Measurements from ENCODE around the gene HMG20B. TPM values are rescaled to one million over a fixed set of nuclear protein-coding genes. Genes with fewer than 3 reads are reported as not detected.
A peak's percentile ranks its signal among the peaks of the same experiment; 100 is the strongest.

Gene HMG20B
- total RNA-seq, 4 donors from 2014 or later, result 56.1 to 77.6 (median 76.9) TPM

DNA sequence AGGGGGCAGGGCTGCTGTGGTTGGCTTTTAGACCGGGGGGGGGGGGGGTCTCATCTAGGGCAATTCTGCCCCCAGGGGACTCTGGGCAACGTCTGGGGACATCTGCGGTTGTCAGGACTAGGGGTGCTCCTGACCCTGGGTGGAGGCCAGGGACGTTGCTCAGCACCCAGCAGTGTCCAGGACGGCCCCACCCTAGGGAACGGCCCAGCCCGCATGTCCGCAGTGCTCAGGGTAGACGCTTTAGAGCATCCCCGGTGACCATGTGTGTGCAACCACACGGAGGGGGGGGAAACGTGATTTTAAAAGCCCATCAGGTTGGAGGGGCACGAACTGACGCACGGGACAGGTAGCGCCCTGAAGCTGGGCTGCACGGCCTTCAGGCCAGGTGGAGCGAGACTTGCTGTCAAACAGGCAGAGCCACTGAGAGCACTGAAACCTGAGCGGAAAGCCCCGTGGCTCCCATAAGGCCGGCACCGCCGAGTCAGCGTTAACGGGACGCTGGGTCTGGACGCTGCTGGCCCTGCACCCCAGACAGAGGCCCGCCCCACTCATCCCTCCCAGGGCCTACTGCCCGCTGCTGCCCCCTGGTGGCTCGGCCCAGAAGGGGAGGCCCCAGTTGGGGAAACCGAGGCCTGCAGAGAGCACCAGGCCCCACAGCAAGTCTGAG, 45.5 kb downstream of the HMG20B start:
- DNase-seq, result no peak
- Histone ChIP-seq H3K4me1 (peaks cover 4 to 40% (median 6%) of the 10 kb centered on the region in 3 donors), H3K4me3 (peak overlapping the region in 2 of 4 donors; percentile 3 to 37), H3K27ac (peak overlapping the region in 3 of 4 donors; percentile 16 to 36 (median 18)), H3K36me3 (peaks cover 0 to 98% (median 4%) of the 10 kb centered on the region in 3 donors), H3K9me3 (no peaks in the 10 kb centered on the region), H3K27me3 (no peaks in the 10 kb centered on the region)
- WGBS, 2 donors, result 45 to 68% methylated on average over 4 to 9 of the region's 31 CpGs
- intact Hi-C loops (cut with DNase I), result no loop called here
- TF ChIP-seq POLR2A (IDR thresholded peaks at IDR 0.05), result no peak
- TF ChIP-seq, protein P1, sequence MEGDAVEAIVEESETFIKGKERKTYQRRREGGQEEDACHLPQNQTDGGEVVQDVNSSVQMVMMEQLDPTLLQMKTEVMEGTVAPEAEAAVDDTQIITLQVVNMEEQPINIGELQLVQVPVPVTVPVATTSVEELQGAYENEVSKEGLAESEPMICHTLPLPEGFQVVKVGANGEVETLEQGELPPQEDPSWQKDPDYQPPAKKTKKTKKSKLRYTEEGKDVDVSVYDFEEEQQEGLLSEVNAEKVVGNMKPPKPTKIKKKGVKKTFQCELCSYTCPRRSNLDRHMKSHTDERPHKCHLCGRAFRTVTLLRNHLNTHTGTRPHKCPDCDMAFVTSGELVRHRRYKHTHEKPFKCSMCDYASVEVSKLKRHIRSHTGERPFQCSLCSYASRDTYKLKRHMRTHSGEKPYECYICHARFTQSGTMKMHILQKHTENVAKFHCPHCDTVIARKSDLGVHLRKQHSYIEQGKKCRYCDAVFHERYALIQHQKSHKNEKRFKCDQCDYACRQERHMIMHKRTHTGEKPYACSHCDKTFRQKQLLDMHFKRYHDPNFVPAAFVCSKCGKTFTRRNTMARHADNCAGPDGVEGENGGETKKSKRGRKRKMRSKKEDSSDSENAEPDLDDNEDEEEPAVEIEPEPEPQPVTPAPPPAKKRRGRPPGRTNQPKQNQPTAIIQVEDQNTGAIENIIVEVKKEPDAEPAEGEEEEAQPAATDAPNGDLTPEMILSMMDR (IDR thresholded peaks at IDR 0.05), result peak; percentile 85 to 93 (median 91)

DNA sequence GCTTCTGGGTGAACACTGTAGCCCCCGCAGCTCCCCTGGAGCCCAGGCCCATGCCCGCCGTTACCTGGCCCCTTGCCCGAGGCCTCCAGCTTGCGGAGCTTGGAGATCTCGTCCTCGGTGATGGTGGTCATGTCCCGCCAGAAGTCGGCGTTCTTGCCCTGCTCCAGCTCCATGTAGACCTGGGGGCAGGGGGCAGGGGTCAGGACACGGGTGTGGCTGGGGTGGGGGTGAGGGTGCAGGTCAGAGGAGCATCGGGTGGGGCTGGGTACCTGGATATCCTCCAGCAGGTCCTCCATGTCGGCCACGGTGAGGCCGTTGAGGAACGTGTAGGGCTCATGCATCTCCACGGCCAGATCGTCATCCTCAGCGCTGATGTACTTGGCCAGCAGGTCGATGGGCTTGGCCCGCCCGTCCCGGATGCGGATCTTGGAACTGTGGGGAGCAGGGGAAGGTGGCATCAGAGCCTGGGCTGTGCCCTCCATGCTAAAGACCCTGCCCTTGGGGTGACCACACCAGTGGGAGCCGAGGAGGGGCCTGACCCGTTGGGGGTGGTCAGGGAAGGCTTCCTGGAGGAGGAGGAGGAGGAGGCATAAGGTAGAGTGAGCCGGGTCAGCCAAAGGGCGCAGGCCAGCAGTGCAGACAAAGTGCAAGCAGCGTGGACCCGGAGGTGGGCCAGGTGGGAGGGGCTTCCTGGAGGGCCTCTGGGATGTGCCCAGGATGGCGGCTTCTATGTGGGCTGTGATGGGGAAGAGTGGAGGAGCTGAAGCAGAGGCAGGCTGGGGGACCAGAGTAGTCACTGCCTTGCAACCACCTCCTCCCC, 46.3 kb downstream of the HMG20B start:
- peaks cover 0 to 98% (median 9%) of the 10 kb centered on the region in 3 donors for H3K36me3 ChIP-seq
- no peaks in the 10 kb centered on the region for H3K9me3 ChIP-seq
- H3K4me3 ChIP-seq, result no peak overlapping the region
- no peaks in the 10 kb centered on the region for H3K27me3 ChIP-seq
- WGBS, 2 donors, result 83 to 85% methylated on average over 7 to 12 of the region's 31 CpGs
- TF ChIP-seq, protein P1 (IDR thresholded peaks at IDR 0.05), result no peak
- TF ChIP-seq POLR2A (IDR thresholded peaks at IDR 0.05), result no peak
- H3K4me1 ChIP-seq, result peaks cover 4 to 36% (median 4%) of the 10 kb centered on the region in 3 donors
- intact Hi-C loops (cut with DNase I), result no loop called here
- DNase-seq, result no peak
- no peak overlapping the region for H3K27ac ChIP-seq

DNA sequence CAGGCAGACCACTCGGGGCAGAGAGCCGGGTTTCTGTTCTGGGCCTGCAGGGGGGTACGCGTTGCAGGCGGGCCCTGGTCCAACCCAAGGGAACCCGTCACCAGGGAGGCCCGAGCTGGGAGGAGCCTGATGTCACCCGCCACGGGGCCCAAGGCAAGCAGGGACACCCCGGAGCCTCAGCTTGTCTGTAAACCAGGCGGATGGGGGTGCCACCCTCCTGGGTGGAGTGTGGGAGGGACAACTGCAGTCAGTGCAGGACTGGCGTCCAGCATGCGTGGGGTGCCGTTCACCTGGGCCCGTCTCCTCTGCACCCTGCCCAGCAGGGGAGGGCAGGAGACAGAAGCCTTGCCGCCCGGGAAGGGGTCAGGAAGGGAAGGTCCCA, 46.9 kb downstream of the HMG20B start:
- H3K27ac ChIP-seq, result no peak overlapping the region
- DNase-seq, result no peak
- H3K27me3 ChIP-seq, result no peaks in the 10 kb centered on the region
- no peak for TF ChIP-seq POLR2A (IDR thresholded peaks at IDR 0.05)
- TF ChIP-seq, protein P1 (IDR thresholded peaks at IDR 0.05), result no peak
- H3K36me3 ChIP-seq, result peaks cover 0 to 92% (median 9%) of the 10 kb centered on the region in 3 donors
- H3K9me3 ChIP-seq, result no peaks in the 10 kb centered on the region
- WGBS, 2 donors, result 83 to 84% methylated on average over 6 to 10 of the region's 17 CpGs
- intact Hi-C loops (cut with DNase I), result loop anchor here (5.0 kb wide), 1 partner anchor 72 kb away; no protein-coding TSS in a partner anchor
- no peak overlapping the region for H3K4me3 ChIP-seq
- H3K4me1 ChIP-seq, result peaks cover 4 to 37% (median 5%) of the 10 kb centered on the region in 3 donors

DNA sequence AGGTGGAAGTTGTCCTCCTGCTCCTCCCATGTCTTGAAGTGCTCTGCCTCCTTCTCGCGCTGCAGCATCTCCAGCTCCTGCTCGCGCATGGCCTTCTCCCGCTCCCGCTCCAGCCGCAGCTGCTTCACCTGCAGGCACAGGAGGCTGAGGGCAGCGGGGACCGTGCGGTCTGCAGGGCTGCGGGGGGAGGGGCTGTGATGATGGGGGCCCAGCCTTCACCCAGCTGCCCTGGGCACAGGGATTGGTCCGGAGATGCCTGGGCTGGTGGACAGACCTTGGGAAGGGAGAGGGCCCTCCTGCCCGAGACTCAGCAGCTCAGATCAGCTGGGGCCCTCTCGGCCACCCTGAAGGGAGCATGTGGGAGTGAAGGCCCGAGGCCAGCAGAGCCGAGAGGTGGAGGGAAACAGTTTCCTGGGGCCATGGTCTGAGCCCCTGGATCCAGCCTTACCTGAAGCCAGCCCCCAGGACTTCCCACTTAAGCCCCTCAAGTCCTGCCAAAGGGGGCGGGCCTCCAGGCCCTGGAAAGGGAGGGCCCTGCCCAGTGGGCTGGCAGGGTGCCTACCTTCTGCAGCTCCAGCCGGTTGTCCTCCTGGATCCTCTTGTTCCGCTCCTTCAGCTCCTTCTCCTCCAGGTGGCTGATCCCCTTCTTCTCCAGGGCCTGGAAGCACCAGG, 47.5 kb downstream of the HMG20B start:
- DNase-seq, result no peak
- TF ChIP-seq POLR2A (IDR thresholded peaks at IDR 0.05), result no peak
- TF ChIP-seq, protein P1 (IDR thresholded peaks at IDR 0.05), result no peak
- Histone ChIP-seq H3K4me3 (no peak overlapping the region), H3K4me1 (peaks cover 5 to 43% (median 12%) of the 10 kb centered on the region in 3 donors), H3K27ac (no peak overlapping the region), H3K9me3 (no peaks in the 10 kb centered on the region), H3K36me3 (peaks cover 0 to 86% (median 9%) of the 10 kb centered on the region in 3 donors), H3K27me3 (no peaks in the 10 kb centered on the region)
- 61 to 83% methylated on average over 1 to 2 of the region's 19 CpGs for whole genome bisulfite sequencing, 2 donors
- intact Hi-C loops (cut with DNase I), result loop anchor here (5.0 kb wide), 1 partner anchor 73 kb away; no protein-coding TSS in a partner anchor

Data from esophagus squamous epithelium (tissue), 5 donors.